ENCODE data around the gene NUAK1.
A peak's percentile ranks its signal among the peaks of the same experiment; 100 is the strongest.

The NUAK1 gene

DNA sequence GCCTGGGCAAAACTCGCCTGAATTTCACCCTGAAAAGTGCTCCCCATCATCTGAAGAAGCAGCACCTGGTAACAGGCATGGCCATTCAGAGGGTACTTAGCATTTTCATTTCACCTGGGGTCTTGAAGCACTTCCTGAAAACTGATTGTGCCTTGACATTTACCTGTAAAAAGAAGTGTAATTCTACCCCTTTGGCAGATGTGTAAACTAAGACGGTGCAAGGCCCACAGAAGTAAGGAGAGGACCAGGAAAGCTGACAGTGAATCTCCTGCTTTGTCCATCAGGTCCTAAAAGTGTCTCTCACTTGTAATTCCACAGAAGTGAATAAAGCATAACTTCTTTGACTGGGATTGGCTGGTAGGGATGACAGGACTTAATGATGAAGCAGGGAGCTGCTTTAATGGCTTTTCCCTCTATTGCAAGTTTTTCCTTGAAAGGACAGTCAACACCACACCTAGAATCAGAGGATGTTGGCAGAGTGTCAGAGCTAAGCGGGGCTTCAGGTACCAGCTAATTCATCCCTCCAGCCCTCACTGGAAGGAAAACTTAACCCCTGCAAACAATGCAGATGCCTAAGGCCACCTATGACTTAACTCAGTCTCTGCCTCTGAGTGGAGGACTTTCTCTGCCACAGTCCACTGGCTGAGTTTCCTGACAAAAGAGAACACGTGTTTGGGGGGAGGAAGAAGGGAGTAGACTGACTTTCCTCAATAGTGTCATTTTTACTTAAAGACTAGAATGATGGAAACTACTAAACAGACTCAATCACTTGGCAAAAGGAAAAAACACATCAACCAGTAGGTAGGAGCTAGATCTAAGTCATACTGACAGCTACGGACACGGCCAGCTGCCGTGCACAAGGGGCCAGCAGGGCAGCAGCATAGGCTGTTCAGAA lies 74.7 kb downstream of the NUAK1 start:
- H3K4me3 ChIP-seq (ENCODE audit: low read depth, low read length), result no peak overlapping the region
- in situ Hi-C loops (cut with HindIII; ENCODE audit: low sequenced_read_pairs), result no loop called here
- TF ChIP-seq, protein P1, sequence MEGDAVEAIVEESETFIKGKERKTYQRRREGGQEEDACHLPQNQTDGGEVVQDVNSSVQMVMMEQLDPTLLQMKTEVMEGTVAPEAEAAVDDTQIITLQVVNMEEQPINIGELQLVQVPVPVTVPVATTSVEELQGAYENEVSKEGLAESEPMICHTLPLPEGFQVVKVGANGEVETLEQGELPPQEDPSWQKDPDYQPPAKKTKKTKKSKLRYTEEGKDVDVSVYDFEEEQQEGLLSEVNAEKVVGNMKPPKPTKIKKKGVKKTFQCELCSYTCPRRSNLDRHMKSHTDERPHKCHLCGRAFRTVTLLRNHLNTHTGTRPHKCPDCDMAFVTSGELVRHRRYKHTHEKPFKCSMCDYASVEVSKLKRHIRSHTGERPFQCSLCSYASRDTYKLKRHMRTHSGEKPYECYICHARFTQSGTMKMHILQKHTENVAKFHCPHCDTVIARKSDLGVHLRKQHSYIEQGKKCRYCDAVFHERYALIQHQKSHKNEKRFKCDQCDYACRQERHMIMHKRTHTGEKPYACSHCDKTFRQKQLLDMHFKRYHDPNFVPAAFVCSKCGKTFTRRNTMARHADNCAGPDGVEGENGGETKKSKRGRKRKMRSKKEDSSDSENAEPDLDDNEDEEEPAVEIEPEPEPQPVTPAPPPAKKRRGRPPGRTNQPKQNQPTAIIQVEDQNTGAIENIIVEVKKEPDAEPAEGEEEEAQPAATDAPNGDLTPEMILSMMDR (IDR thresholded peaks at IDR 0.05; ENCODE audit: low read depth, low read length), result no peak
- no peak for DNase-seq (ENCODE audit: low read depth, low spot score)

DNA sequence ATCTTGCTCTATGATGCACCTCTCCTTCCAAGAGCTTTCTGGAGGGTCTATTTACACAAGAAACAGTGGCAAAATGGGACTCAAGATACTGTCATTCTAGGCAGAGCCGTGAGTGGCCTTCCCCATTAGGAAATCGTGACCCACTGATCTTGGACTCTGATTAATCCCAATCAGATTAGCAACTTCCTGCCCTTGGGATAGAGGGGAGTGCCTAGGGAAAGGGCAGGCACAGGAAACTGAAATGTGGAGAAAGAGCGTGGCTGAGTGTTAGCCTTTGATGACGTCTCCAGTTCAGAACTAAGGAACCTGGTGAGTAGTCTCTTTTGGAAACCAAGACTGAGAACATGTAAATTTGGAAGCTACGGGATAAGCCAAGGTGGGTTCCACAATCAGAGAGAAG lies 76.1 kb downstream of the NUAK1 start:
- no peak for DNase-seq (ENCODE audit: low read depth, low spot score)
- H3K4me3 ChIP-seq (ENCODE audit: low read depth, low read length), result no peak overlapping the region
- in situ Hi-C loops (cut with HindIII; ENCODE audit: low sequenced_read_pairs), result no loop called here
- TF ChIP-seq, protein P1 (IDR thresholded peaks at IDR 0.05; ENCODE audit: low read depth, low read length), result no peak

DNA sequence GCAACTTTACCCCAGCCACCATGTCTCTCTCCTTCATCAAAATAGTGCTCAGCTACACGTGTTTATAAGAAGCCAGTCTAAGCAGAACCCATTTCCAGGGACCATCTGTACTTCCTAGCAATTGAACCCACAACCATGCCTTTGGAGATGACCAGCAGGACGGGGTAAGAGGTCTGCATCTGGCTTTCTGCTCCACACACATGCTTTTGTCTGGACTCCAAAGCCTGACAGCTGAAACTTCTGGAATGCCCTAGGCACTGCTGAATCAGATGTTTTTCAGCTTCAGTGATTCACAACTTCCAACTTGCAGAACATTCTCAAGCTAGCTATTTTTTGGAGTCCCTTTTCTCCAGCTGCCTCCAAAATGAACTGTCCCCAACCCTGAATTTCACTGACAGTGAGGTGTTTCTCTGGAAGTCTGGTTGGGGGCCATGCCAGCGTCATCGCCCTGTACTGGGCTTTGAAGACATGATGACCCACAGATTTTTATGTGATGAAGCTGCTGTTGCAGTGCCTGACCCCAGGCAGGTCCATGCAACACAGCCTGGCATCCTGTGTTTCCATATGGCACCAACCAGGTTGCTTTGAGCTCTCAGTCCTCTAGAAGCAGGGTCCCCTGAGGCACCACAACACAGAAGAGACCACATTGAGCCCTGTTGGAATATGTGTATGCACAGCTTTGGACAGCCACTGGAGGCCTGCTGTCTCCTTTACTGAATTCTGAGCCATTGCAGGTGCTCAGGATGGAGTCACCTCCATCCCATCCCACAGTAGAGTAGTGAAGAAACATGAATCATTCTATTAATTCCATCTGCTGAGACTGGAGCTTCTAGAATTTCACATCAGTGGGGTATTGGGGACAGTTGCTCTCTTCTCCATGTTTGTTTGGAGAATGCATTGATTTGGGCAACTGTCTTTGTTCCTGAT lies 80.2 kb downstream of the NUAK1 start:
- H3K4me3 ChIP-seq (ENCODE audit: low read depth, low read length), result no peak overlapping the region
- peak; percentile 43 for DNase-seq (ENCODE audit: low read depth, low spot score)
- TF ChIP-seq, protein P1 (IDR thresholded peaks at IDR 0.05; ENCODE audit: low read depth, low read length), result no peak
- in situ Hi-C loops (cut with HindIII; ENCODE audit: low sequenced_read_pairs), result no loop called here

DNA sequence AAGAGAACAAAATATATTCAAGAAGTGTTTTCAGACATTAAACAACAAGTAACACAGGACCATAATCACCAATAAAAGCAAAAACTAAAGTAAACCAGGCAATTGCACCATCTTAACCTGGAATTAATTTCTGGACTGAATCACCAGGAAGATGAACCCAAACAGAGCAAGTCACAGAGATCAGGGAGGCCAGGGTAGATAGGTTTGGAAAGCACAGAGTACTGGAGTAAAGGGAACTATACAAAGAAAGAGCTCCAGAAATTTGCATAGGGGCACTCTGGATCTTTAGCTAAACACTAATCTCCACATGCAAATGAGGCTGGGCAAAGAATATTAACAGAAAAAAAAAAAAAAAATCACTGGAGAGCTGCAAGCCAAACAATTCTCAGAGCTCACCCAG lies 84.7 kb downstream of the NUAK1 start:
- in situ Hi-C loops (cut with HindIII; ENCODE audit: low sequenced_read_pairs), result no loop called here
- TF ChIP-seq, protein P1 (IDR thresholded peaks at IDR 0.05; ENCODE audit: low read depth, low read length), result no peak
- no peak overlapping the region for H3K4me3 ChIP-seq (ENCODE audit: low read depth, low read length)
- DNase-seq (ENCODE audit: low read depth, low spot score), result no peak

DNA sequence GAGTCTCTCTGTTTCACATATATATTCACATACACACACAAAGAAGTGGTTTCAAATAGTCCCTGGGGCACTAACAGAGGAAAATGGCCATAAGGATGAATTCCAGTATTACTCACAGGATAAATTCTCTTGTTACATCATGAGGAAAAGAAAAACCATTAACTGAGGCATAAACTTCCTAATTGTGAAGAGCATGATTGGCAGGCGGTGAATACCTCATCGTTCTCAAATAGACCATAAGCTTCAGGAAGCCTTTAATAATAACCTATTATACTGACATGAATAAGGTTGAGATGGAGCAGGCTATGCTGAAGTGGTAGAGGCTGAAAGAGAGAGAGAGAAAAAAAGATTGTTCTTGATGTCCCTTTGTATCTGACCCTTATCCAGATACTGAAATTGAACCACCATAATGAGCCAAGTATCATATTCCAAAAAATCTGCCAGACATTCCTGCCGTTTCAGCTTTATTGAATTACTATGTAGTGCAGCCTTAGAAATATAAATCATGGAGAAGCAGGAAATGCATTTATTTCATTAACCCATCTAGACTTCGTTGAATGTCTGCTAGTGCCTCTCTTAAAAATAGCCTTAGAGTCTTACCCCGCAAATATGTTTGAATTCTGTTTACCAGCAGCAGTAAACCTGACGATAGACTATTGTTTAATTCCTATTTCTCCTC lies 86.8 kb downstream of the NUAK1 start:
- DNase-seq (ENCODE audit: low read depth, low spot score), result peak; percentile 37
- no peak overlapping the region for H3K4me3 ChIP-seq (ENCODE audit: low read depth, low read length)
- in situ Hi-C loops (cut with HindIII; ENCODE audit: low sequenced_read_pairs), result no loop called here
- TF ChIP-seq, protein P1 (IDR thresholded peaks at IDR 0.05; ENCODE audit: low read depth, low read length), result no peak

DNA sequence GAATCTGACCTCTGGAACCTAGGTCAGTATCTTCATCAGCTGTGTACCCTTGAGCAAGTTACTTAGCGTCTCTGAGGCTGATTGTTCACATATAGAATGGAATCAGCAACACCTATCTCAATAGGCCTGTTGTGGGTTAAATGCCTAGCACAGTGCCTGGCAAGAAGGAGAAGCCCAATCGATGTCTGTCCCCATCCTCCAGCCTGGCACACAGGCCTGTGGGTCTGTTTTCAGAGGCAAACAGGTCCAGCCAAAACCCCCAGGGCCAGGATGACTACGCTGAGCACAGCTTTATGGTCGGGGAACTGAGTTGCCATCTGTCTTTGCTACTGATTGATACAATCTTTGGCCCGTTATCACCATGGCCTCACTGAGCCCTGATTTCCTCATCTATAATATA lies 89.2 kb downstream of the NUAK1 start:
- in situ Hi-C loops (cut with HindIII; ENCODE audit: low sequenced_read_pairs), result no loop called here
- H3K4me3 ChIP-seq (ENCODE audit: low read depth, low read length), result no peak overlapping the region
- no peak for DNase-seq (ENCODE audit: low read depth, low spot score)

More for the DNA sequence above, 89.2 kb downstream of the NUAK1 start:
- TF ChIP-seq, protein P1 (IDR thresholded peaks at IDR 0.05; ENCODE audit: low read depth, low read length), result no peak
